OCI-LY1 (cell line): ENCODE data around the gene TSHR.

Experiments
- EZH2 ChIP-seq: fragments of 200-600 bp; sonication (generic), shearing (Covaris generic); IDR thresholded peaks from 2 replicates; pipeline ENCODE4 v1.8.0; 2017; ENCODE audit warnings: borderline replicate concordance, mixed run types, mild to moderate bottlenecking, antibody characterized with exemption, low read length, moderate library complexity, mixed read lengths
- TF ChIP-seq, protein P1 (sequence below): fragments of 200-600 bp; sonication (generic), shearing (Covaris generic); IDR thresholded peaks from 2 replicates; pipeline ENCODE4 v1.5.1; 2017; ENCODE audit warnings: mild to moderate bottlenecking, antibody characterized with exemption, low read length, moderate library complexity, mixed read lengths

DNA sequence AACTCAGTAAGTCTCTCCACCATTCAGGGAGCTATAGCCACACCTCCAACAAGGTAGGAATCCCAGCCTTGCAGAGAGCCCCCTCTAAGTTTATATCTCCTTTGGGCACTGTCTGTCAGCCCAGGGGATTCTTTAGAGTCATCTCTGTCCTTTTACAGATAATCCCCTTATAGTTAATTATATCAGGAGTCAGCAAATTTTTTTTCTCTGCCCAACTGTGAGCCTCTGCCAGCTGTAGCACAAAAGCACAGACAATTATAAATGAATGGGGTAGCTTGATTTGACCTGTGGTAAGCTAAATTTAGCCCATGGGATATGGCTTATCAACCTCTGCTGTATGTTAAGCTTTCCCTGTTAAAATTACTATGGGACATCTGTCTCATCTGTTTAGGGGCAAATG lies 22.1 kb upstream of the TSHR start:
- TF ChIP-seq, protein P1, sequence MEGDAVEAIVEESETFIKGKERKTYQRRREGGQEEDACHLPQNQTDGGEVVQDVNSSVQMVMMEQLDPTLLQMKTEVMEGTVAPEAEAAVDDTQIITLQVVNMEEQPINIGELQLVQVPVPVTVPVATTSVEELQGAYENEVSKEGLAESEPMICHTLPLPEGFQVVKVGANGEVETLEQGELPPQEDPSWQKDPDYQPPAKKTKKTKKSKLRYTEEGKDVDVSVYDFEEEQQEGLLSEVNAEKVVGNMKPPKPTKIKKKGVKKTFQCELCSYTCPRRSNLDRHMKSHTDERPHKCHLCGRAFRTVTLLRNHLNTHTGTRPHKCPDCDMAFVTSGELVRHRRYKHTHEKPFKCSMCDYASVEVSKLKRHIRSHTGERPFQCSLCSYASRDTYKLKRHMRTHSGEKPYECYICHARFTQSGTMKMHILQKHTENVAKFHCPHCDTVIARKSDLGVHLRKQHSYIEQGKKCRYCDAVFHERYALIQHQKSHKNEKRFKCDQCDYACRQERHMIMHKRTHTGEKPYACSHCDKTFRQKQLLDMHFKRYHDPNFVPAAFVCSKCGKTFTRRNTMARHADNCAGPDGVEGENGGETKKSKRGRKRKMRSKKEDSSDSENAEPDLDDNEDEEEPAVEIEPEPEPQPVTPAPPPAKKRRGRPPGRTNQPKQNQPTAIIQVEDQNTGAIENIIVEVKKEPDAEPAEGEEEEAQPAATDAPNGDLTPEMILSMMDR: no peak
- no peak for TF ChIP-seq EZH2
